ENCODE results near the gene ANKRD34B.
"Not testable (repeated sequence)": the region's sequence is repeated elsewhere in the genome, so short reads cannot be mapped to it uniquely, and the experiment has no call there.

The ANKRD34B gene

GRCh38 chr5:80569961-80570786, at the start of gene ANKRD34B:
ANKRD34B (minus strand) TSS chr5:80570280; CDS start chr5:80560019, 10,261 bp downstream.
- DNase-seq: peak; percentile 12

DNA sequence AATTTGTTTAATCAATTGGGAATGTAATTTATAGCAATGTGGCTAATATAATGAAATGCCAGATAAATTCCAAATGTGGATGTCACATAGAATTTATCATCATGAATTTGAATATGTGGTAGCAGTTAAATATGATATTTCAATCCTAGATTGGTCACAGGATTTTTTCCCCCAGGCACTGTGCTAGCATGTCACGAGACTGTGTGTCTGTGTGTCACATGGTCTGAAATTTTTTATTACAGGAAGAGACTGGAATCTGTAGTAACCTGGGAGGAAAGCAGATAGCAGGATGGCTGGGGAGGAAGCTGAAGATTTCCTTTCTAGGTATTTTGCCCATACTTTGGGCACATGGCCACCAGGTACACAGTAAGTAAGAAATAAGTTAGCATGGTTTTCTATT, 49.0 kb upstream of the ANKRD34B start:
- DNase-seq: peak; percentile 6

GRCh38 chr5:80618438-80618837, 48.4 kb upstream of the ANKRD34B start:
- DNase-seq: no peak

- DNase-seq: no peak
These were observed 45.3 kb upstream of the ANKRD34B start for GRCh38 chr5:80615266-80615914.

DNA sequence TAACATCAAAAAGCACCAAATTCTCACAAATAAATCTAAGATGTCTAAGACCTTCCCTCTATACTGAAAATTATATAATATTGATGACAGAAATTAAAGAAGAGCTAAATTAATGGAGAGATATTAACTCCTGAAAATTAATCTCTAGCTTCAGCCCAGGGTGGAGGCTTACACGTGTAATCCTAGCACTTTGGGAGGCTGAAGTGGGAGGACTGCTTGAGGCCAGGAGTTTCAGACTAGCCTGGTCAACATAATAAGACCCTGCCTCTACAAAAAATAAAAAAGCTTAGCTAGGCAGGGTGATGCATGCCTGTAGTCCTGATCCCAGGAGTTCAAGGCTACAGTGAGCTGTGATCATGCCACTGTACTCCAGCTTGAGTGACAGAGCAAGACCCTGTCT, 39.6 kb upstream of the ANKRD34B start:
- no peak for DNase-seq

GRCh38 chr5:80608731-80609130, 38.7 kb upstream of the ANKRD34B start:
- peak; percentile 35 for DNase-seq

- DNase-seq: no peak
These were observed 37.8 kb upstream of the ANKRD34B start for GRCh38 chr5:80607832-80608231.

GRCh38 chr5:80607343-80607742, 37.3 kb upstream of the ANKRD34B start:
- DNase-seq: no peak

DNA sequence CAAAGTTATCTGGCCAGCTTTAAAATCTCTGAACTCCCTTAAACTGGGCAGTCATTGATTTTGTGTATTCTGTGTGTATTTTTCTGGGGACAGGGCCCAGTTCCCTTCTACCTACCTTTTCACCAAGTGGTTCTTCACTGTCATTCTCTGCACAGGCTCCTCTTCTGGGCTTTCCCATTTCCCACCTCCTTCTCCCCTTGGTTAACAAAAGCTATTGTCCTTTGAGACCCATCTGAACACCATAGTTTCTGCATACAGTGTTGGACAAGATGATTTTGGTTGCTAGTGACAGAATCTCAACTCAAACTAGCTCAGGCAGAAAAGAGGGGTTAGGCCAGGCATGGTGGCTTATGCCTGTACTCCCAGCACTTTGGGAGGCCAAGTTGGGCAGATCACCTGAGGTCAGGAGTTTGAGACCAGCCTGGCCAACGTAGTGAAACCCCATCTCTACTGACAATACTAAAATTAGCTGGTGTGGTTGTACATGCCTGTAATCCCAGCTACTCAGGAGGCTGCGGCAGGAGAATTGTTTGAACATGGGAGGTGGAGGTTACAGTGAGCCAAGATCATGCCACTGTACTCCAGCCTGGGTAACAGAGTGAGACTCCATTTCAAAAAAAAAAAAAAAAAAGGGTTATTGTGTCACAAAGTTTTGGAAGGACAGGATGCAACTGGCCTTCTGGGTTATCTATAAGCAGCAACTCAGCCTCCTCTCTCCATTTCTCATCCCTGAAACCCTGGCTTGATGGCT, 31.0 kb upstream of the ANKRD34B start:
- no peak for DNase-seq

- DNase-seq: no peak
These were observed 27.4 kb upstream of the ANKRD34B start for GRCh38 chr5:80597500-80597899.

- no peak for DNase-seq
These were observed 24.7 kb upstream of the ANKRD34B start for GRCh38 chr5:80594810-80595209.

GRCh38 chr5:80592761-80593160, 22.7 kb upstream of the ANKRD34B start:
- DNase-seq: no peak

DNA sequence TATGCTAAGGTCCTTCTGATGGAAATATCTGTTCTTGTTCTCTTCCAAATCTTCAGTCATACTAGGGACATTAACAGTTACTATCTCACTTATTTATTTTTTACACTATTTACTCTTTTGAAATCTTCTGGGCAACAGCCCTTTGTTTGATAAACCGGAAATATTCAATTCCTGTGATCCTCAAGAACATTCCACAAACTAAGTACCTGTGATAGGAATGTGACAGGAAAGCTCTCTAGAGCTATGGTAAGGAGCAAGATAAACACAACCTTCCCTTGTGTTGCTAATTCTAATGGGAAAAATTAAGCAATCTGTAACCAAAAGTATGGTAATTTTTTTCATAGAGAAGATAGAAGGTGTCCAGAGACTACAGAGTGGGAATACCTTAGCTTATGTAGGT, 22.0 kb upstream of the ANKRD34B start:
- no peak for DNase-seq

- DNase-seq: no peak
These were observed 21.3 kb upstream of the ANKRD34B start for GRCh38 chr5:80591352-80591751.

DNA sequence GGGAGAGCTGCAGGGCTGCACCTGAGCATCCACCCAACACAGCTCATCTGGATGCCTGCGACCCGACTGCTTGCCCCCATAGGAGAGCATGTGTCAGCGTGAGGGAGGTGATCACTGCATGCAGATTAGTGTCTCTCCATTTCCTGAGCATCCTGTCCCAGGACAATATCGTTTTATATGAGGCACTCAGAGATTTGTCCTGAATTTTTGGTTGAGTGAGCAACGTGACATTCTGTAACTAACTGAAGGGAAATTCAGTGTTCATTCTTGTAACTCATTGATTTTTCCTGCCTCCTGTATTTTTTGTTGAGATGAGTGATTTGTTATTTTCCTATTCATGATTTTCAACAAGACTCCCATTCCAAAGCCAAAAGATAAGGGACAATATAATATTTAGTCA, 20.7 kb upstream of the ANKRD34B start:
- no peak for DNase-seq

DNA sequence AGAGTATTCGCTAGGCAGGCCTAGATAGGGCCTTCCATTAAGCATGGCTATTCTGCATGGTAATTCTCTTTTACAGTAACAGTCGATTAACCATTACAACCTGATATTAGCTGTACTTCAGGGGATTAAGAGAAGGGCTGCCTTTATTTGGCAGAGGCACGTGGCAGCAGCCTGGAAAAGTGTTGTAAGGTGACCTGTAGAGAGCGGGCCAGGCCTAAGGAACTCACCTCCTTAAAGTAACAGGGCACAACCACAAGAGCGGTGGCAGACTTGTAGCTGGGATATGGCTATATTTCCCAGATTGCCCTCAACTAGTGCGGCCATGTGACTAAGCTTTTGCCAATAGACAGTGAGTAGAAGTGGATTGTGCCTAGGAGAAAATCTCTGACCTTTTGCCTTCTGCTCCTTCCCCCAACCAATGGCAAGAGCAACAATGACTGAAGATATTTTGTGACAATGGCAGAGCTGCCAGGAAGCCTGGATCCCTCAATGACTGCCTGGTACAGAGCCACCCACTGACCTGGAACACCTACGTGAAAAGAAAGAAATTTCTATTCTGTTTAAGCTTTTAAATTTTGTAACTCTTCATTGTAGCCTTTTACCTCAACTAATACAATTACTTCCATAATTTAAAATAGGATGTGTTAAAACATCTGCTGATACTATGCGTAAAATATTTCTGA, 18.9 kb upstream of the ANKRD34B start:
- no peak for DNase-seq

- DNase-seq: no peak
These were observed 14.7 kb upstream of the ANKRD34B start for GRCh38 chr5:80584770-80585169.

GRCh38 chr5:80580291-80580690, 10.2 kb upstream of the ANKRD34B start:
- not testable (repeated sequence) for DNase-seq

- no peak for DNase-seq
These were observed 9.0 kb upstream of the ANKRD34B start for GRCh38 chr5:80579050-80579449.

DNA sequence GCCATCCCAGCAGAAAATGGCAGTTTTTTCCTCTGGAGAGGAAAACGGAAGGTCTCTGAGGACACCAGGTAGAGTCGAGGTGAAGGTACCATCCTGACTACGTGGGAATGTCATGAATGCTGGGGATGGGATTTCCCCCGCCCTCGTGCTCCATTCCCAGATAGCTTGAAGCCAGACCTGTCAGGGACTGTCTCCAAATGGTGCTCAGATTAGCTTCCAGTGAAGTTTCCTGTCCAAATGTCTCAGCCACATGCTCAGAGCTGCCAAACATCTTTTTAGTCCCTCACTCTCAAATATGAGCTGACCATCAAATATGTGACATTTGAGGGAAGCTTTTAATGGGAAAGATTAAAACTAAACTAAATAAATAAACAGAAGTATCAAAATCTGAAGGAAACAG, 7.6 kb upstream of the ANKRD34B start:
- DNase-seq: no peak

- no peak for DNase-seq
These were observed 6.3 kb upstream of the ANKRD34B start for GRCh38 chr5:80576383-80576782.

DNA sequence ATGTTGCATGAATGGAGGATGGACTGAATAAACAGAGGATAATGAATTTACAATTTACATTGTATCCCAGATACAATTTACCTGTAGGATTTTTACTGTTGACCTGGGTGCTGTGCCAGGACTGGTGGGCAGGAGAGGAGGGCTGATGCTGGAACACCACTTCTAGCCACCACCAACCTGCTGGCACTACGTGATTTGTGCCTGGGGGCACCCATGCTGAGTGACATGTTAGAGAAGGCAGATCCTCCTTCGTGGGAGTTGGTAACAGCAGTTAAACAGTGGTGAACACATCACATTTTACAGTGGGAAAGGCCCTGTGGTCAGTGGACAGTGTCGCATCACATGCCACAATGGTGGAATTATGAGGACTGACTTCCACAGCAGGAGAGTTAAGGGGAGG, 3.0 kb upstream of the ANKRD34B start:
- no peak for DNase-seq

All from suppressor macrophage treated with lipopolysaccharide for 4 hours (primary cell).